Measurements from ENCODE around the gene ZNF443. TPM values are rescaled to one million over a fixed set of nuclear protein-coding genes. Genes with fewer than 3 reads are reported as not detected.

ZNF443 gene
- total RNA-seq (2022; extraction: Qiagen RNA extraction; ENCODE audit: low read depth) = 0.89 to 1.4 TPM (median 1.00 TPM) in 5 replicates

DNA sequence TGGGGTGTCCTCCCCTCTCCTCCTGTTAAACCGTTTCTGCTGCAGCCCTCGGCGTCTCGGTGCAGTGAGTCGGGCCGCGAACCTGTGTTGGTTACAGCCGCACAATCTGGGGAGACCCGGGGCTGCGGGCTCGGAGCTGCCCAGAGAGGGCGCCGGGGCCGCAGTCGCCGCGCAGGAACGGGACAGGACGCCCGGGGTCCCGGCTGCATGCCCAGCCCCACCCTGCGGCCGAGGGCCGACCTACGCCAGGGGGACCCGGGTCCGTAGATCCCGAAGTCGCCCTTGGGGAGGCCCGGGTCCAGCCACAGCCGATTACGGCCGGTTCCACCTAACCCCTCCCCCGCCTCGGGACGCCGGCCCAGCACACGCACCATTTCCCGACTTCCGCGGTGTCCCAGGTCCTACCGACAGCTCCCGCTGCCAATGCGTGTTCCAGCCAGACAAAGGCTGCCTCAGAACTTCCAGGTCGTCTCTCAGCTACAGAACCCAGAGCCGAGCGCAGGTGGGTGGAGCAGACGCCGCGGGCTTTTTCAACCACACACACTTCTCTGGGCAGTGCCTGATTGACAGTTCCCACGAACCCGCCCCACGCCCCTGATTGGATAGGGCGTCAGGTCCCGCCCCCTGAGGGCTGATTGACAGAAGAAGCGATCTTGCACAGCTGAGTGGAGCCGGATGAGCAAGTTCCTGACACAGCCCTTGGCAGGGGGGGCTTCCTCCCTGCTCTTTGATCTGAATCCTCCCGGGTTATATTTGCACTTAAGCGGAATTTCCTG lies at the start of gene ZNF443:
ZNF443 (minus strand) TSS at position 481 of the 776 bp plus-strand sequence; CDS start at position 374, 107 bp downstream.

DNA sequence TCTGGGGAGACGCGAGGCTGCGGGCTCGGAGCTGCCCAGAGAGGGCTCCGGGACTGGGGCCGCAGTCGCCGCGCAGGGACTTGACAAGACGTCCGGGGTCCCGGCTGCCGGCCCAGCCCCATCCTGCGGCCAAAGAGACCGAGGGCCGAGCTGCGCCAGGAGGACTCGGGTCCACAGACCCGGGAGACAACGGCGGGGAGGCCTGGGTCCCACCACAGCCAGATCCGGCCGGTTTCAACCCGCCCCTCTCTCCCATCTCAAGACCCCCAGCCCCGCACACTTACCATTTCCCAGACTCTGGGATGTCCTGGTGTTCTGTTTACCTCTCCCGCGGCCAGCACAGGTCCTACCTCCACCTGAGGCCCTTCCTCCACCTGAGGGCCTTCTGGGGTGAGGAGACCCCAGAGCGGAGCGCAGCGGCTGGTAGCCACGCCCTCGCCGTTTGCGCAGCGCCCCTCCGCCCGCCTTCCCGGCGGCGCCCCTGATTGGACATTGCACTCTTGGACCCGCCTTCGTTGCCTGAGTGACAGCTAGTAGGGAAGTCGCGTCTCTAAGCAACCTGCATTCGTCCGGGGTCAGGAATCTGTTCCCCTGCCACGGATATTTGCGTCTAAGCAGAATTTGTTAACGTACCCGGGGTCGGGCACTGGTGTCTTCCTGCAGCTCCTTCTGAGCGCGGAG lies 43.7 kb upstream of the ZNF443 start, which contains the start of gene ZNF709:
ZNF709 (minus strand) TSS at position 446 of the 681 bp plus-strand sequence; CDS start at position 287, 159 bp downstream.

GRCh38 chr19:12400633-12401502 lies 40.0 kb downstream of the ZNF443 start, which contains the start of gene ZNF799:
ZNF799 (minus strand) TSS chr19:12401271; CDS start chr19:12401070, 201 bp downstream.

Other genes starting within 250 kb of the ZNF443 start
- gene ZNF44, start 146.1 kb downstream of the ZNF443 start, total RNA-seq (2022; extraction: Qiagen RNA extraction; ENCODE audit: low read depth) = 0.57 to 0.80 TPM (median 0.72 TPM) in 5 replicates
- not detected in 5 replicates for gene ZNF563, start 107.4 kb downstream of the ZNF443 start, total RNA-seq (2022; extraction: Qiagen RNA extraction; ENCODE audit: low read depth)
- not detected in 5 replicates for gene ZNF442, start 75.3 kb downstream of the ZNF443 start, total RNA-seq (2022; extraction: Qiagen RNA extraction; ENCODE audit: low read depth)
- 1.4 to 1.7 TPM (median 1.5 TPM) in 5 replicates for gene ZNF799, start 39.8 kb downstream of the ZNF443 start, total RNA-seq (2022; extraction: Qiagen RNA extraction; ENCODE audit: low read depth)
- gene ZNF709, start 43.8 kb upstream of the ZNF443 start, total RNA-seq (2022; extraction: Qiagen RNA extraction; ENCODE audit: low read depth) = 0.02 to 0.05 TPM in 2 of 5 replicates, not detected in the others
- gene ZNF564, start 110.5 kb upstream of the ZNF443 start, total RNA-seq (2022; extraction: Qiagen RNA extraction; ENCODE audit: low read depth) = 1.7 to 2.6 TPM (median 2.1 TPM) in 5 replicates
- 0.62 to 1.1 TPM (median 0.84 TPM) in 5 replicates for gene ZNF490, start 169.8 kb upstream of the ZNF443 start, total RNA-seq (2022; extraction: Qiagen RNA extraction; ENCODE audit: low read depth)
- 4.7 to 6.6 TPM (median 6.2 TPM) in 5 replicates for gene ZNF791, start 169.9 kb upstream of the ZNF443 start, total RNA-seq (2022; extraction: Qiagen RNA extraction; ENCODE audit: low read depth)
- 19.1 to 24.4 TPM (median 20.1 TPM) in 5 replicates for gene MAN2B1, start 225.7 kb upstream of the ZNF443 start, total RNA-seq (2022; extraction: Qiagen RNA extraction; ENCODE audit: low read depth)
- 9.0 to 11.7 TPM (median 10.3 TPM) in 5 replicates for gene WDR83, start 225.8 kb upstream of the ZNF443 start, total RNA-seq (2022; extraction: Qiagen RNA extraction; ENCODE audit: low read depth)
- gene DHPS, start 240.9 kb upstream of the ZNF443 start, total RNA-seq (2022; extraction: Qiagen RNA extraction; ENCODE audit: low read depth) = 38.6 to 51.8 TPM (median 48.5 TPM) in 5 replicates
- gene GNG14, start 247.0 kb upstream of the ZNF443 start, total RNA-seq (2022; extraction: Qiagen RNA extraction; ENCODE audit: low read depth) = not detected in 5 replicates

All from A549 treated with DMSO at 1 μM for 4 hours (cell line).